ENCODE measurements around the gene EXOC6B. TPM values are rescaled to one million over a fixed set of nuclear protein-coding genes. Genes with fewer than 3 reads are reported as not detected.

The EXOC6B gene
- total RNA-seq, 2 experiments from 2014 or later = 6.2 to 8.3 TPM

DNA sequence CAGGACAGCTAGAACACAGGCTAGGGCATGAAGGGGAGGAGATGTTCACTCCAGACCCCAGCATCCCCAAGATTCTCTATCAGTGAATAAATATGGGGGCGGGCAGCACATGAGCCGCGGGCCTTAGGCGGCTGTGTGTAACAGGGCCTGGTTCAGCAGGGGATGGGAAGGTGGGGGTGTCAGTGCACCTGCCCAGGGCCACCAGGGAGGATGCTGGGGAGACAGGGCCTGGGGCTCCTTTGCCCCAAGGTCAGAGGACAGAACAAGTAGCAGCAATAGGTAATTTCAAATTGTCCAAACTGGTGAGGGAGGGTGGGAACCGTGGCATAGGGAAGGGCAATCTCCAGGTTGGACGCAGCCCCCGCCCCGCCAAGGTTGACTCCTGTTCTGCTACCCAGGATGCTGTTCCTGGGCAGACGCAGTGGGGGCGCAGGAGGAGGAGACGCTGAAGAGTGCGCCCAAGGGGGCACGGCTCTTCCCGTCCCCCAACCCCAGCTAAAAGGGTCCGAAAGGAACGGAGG, 694.4 kb downstream of the EXOC6B start:
- Mint-ChIP-seq H3K27ac (no peak overlapping the region), H3K4me1 (ENCODE audit: low read depth) (no peaks in the 10 kb centered on the region), H3K4me3 (no peak overlapping the region), H3K36me3 (ENCODE audit: low read depth) (no peaks in the 10 kb centered on the region), H3K27me3 (peaks cover 4% of the 10 kb centered on the region), H3K9me3 (no peaks in the 10 kb centered on the region)
- DNase-seq = no peak
- no peak for ATAC-seq
- POLR2A ChIA-PET = no interaction called here
- CTCF ChIA-PET = no interaction called here
- TF ChIP-seq, protein P1, sequence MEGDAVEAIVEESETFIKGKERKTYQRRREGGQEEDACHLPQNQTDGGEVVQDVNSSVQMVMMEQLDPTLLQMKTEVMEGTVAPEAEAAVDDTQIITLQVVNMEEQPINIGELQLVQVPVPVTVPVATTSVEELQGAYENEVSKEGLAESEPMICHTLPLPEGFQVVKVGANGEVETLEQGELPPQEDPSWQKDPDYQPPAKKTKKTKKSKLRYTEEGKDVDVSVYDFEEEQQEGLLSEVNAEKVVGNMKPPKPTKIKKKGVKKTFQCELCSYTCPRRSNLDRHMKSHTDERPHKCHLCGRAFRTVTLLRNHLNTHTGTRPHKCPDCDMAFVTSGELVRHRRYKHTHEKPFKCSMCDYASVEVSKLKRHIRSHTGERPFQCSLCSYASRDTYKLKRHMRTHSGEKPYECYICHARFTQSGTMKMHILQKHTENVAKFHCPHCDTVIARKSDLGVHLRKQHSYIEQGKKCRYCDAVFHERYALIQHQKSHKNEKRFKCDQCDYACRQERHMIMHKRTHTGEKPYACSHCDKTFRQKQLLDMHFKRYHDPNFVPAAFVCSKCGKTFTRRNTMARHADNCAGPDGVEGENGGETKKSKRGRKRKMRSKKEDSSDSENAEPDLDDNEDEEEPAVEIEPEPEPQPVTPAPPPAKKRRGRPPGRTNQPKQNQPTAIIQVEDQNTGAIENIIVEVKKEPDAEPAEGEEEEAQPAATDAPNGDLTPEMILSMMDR (IDR thresholded peaks at IDR 0.05) = no peak
- intact Hi-C loops (cut with micrococcal nuclease) = no loop called here

DNA sequence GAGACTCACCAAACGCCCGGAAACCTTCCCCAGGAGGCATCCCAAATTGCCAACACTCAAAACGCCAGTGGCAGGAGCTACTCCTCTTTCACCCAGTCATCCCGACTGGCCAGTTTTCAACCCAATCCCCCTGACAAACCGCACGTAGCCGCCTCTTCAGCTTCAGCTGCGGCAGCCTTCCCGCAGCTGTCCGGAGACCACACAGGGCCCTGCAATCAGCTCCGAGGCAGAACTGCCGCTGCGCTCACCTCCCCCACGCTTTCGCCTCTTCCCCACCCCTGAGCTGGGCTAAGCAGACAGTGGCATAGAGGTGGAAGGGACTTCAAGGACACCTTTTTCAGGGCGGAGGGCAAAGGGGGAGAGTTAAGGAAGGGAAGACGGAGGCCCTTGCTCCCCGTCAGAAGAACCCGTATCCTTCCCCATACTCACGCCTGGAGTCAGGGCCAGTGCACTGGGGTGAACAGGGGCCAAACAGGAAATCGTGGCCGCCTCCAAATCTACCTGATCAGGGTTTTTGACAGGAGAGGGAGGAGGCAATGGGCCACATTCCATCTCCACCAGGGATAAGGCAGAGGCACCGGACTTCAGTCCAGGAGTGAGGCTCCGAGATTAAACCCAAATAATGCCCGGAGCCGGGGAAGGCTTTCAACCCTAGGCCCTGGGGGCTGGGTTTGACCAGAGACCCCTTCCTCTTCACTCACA, 695.0 kb downstream of the EXOC6B start:
- DNase-seq (no peak), ATAC-seq (no peak)
- no peak overlapping the region for H3K4me3 Mint-ChIP-seq
- ChIA-PET POLR2A (no interaction called here), CTCF (no interaction called here)
- TF ChIP-seq, protein P1 (IDR thresholded peaks at IDR 0.05) = no peak
- no peaks in the 10 kb centered on the region for H3K9me3 Mint-ChIP-seq
- peaks cover 7% of the 10 kb centered on the region for H3K27me3 Mint-ChIP-seq
- no peaks in the 10 kb centered on the region for H3K4me1 Mint-ChIP-seq (ENCODE audit: low read depth)
- no peak overlapping the region for H3K27ac Mint-ChIP-seq
- intact Hi-C loops (cut with micrococcal nuclease) = no loop called here
- no peaks in the 10 kb centered on the region for H3K36me3 Mint-ChIP-seq (ENCODE audit: low read depth)

DNA sequence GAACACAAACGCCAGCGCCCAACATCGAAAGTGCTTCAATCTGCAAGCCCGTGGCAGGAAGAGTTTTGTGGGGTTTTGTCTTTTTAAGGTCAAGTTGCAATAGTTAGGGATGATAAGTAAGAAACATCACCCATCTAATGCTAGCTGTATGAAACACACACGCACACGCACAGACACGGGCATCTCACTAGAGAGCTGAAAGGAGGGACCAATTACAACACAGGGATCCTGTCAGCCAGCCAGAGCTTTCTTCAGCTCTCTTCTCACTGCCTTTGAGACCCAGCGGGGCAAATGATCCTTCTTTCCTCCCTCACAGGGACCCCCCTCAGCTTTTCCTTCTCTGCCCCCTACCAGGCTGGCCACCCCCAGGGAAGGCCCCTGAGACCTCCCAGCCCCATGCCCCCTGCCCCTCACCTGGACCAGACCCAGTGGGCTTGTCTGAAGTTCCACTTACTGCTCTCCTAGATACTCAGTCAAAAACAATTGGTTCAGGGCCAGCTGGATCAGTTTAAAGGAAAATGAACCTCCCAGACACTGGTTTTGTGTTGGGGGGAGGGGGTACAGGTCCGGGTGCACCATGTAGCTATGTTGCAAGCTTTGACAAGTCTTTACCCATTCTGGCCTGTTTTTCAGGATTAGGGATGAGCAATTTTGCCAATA, 696.0 kb downstream of the EXOC6B start:
- H3K36me3 Mint-ChIP-seq (ENCODE audit: low read depth) = no peaks in the 10 kb centered on the region
- H3K27me3 Mint-ChIP-seq = peaks cover 7% of the 10 kb centered on the region
- intact Hi-C loops (cut with micrococcal nuclease) = no loop called here
- TF ChIP-seq, protein P1 (IDR thresholded peaks at IDR 0.05) = no peak
- no peaks in the 10 kb centered on the region for H3K9me3 Mint-ChIP-seq
- no peaks in the 10 kb centered on the region for H3K4me1 Mint-ChIP-seq (ENCODE audit: low read depth)
- ChIA-PET CTCF (interaction anchor here (0.7 kb wide), 1 partner anchor 13 kb away, joined by 3 read pairs; no protein-coding TSS in a partner anchor), POLR2A (no interaction called here)
- DNase-seq (no peak), ATAC-seq (no peak)
- H3K4me3 Mint-ChIP-seq = no peak overlapping the region
- no peak overlapping the region for H3K27ac Mint-ChIP-seq

DNA sequence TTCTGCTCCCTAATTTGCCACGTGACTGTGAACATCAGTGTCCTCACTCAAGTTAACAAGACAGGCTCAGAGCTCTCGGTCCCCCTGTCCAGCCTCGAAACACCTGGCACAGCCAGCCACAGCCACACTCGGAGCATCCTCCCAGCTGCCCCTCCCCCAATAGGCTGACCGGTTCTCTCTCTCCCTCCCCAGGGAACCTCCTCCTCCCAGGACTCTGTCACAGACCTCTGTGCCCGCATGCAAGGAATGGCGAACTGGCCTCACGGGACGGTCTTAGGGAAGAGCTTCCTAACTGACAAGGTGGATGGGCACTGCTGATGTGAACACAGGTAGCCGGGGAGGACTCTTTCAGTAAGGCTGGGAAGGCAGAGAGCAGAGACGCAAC, 697.0 kb downstream of the EXOC6B start:
- POLR2A ChIA-PET = no interaction called here
- Mint-ChIP-seq H3K4me1 (ENCODE audit: low read depth) (no peaks in the 10 kb centered on the region), H3K27ac (no peak overlapping the region), H3K27me3 (peaks cover 7% of the 10 kb centered on the region), H3K9me3 (no peaks in the 10 kb centered on the region), H3K36me3 (ENCODE audit: low read depth) (no peaks in the 10 kb centered on the region), H3K4me3 (no peak overlapping the region)
- TF ChIP-seq, protein P1 (IDR thresholded peaks at IDR 0.05) = no peak
- DNase-seq = no peak
- ATAC-seq = no peak
- CTCF ChIA-PET = interaction anchor here (2.5 kb wide), 1 partner anchor 9 kb away, joined by 8 read pairs; no protein-coding TSS in a partner anchor
- intact Hi-C loops (cut with micrococcal nuclease) = no loop called here

Measured in activated CD8-positive, alpha-beta T cell treated with anti-CD3 and anti-CD28 coated beads for 36 hours (primary cell).